SU-DHL-6 (cell line): ENCODE results near the gene DND1.

Source experiments
- CTCF ChIP-seq: fragments of 200-600 bp; sonication (generic); IDR thresholded peaks from one replicate; pipeline ENCODE4 v1.5.1; 2017; ENCODE audit warnings: antibody characterized with exemption, mild to moderate bottlenecking, low read length, moderate library complexity; ENCODE audit not compliant: insufficient read depth, poor library complexity, severe bottlenecking
- EZH2phosphoT487 ChIP-seq: fragments of 200-600 bp; sonication (generic), shearing (Covaris generic); conservative IDR thresholded peaks from 2 replicates; pipeline ENCODE4 v1.6.1; 2018; ENCODE audit warnings: mild to moderate bottlenecking, antibody characterized with exemption, low read length, moderate library complexity, mixed read lengths

GRCh38 chr5:140674629-140675028 is 1.3 kb upstream of the DND1 start:
- TF ChIP-seq CTCF (no peak), EZH2phosphoT487 (no peak)
